Measurements from ENCODE around the gene DEGS2. TPM values are rescaled to one million over a fixed set of nuclear protein-coding genes. Genes with fewer than 3 reads are reported as not detected.

Gene DEGS2
- total and polyA plus RNA-seq, 4 donors: 3.6 to 7.4 (median 5.7) TPM

GRCh38 chr14:100140452-100141078, 18.9 kb downstream of the DEGS2 start:
- 39 to 51% methylated on average over 16 of the region's 16 CpGs for WGBS, 2 donors
- peak overlapping the region in 1 of 2 donors; percentile 90 for H3K27ac ChIP-seq (ENCODE audit: low read depth in 1 of 2, low read length in 1 of 2)
- peaks cover 0 to 28% (median 4%) of the 10 kb centered on the region in 4 donors for H3K36me3 ChIP-seq (ENCODE audit: control insufficient read depth in 4 of 4, insufficient read depth in 4 of 4, low read length in 4 of 4)
- DNase-seq: peak; percentile 61 to 79 (median 66)
- peaks cover 0 to 43% (median 28%) of the 10 kb centered on the region in 5 donors for H3K4me1 ChIP-seq (ENCODE audit: control insufficient read depth in 5 of 5, insufficient read depth in 5 of 5, low read length in 5 of 5)
- TF ChIP-seq CTCF (IDR thresholded peaks at IDR 0.05; ENCODE audit: control extremely low read depth, extremely low read depth): peak; percentile 16
- ATAC-seq (ENCODE audit: insufficient read depth, low FRiP score): no peak
- H3K4me3 ChIP-seq: no peak overlapping the region
- H3K9ac ChIP-seq (ENCODE audit: insufficient read depth in 1 of 2, low read length in 2 of 2): peak overlapping the region in 1 of 2 donors; percentile 19
- no peaks in the 10 kb centered on the region for H3K27me3 ChIP-seq (ENCODE audit: control insufficient read depth in 3 of 3, insufficient read depth in 3 of 3, low read length in 2 of 3)
- H3K9me3 ChIP-seq (ENCODE audit: control insufficient read depth in 4 of 4, insufficient read depth in 3 of 4, low read length in 3 of 4): no peaks in the 10 kb centered on the region

- no peak for ATAC-seq (ENCODE audit: insufficient read depth, low FRiP score)
- no peaks in the 10 kb centered on the region for H3K9me3 ChIP-seq (ENCODE audit: control insufficient read depth in 4 of 4, insufficient read depth in 3 of 4, low read length in 3 of 4)
- no peak overlapping the region for H3K27ac ChIP-seq (ENCODE audit: low read depth in 1 of 2, low read length in 1 of 2)
- H3K27me3 ChIP-seq (ENCODE audit: control insufficient read depth in 3 of 3, insufficient read depth in 3 of 3, low read length in 2 of 3): no peaks in the 10 kb centered on the region
- 94 to 96% methylated on average over 13 of the region's 13 CpGs for whole genome bisulfite sequencing, 2 donors
- H3K4me1 ChIP-seq (ENCODE audit: control insufficient read depth in 5 of 5, insufficient read depth in 5 of 5, low read length in 5 of 5): peaks cover 0 to 41% (median 22%) of the 10 kb centered on the region in 5 donors
- DNase-seq: no peak
- H3K4me3 ChIP-seq: no peak overlapping the region
- peaks cover 0 to 31% (median 8%) of the 10 kb centered on the region in 4 donors for H3K36me3 ChIP-seq (ENCODE audit: control insufficient read depth in 4 of 4, insufficient read depth in 4 of 4, low read length in 4 of 4)
- TF ChIP-seq CTCF (IDR thresholded peaks at IDR 0.05; ENCODE audit: control extremely low read depth, extremely low read depth): no peak
- H3K9ac ChIP-seq (ENCODE audit: insufficient read depth in 1 of 2, low read length in 2 of 2): no peak overlapping the region
Observed at GRCh38 chr14:100138955-100139354, 20.5 kb downstream of the DEGS2 start.

GRCh38 chr14:100138082-100138787, 21.2 kb downstream of the DEGS2 start:
- TF ChIP-seq CTCF (IDR thresholded peaks at IDR 0.05; ENCODE audit: control extremely low read depth, extremely low read depth): no peak
- Histone ChIP-seq H3K9me3 (ENCODE audit: control insufficient read depth in 4 of 4, insufficient read depth in 3 of 4, low read length in 3 of 4) (no peaks in the 10 kb centered on the region), H3K27me3 (ENCODE audit: control insufficient read depth in 3 of 3, insufficient read depth in 3 of 3, low read length in 2 of 3) (no peaks in the 10 kb centered on the region), H3K4me3 (no peak overlapping the region), H3K27ac (ENCODE audit: low read depth in 1 of 2, low read length in 1 of 2) (no peak overlapping the region), H3K4me1 (ENCODE audit: control insufficient read depth in 5 of 5, insufficient read depth in 5 of 5, low read length in 5 of 5) (peaks cover 0 to 35% (median 18%) of the 10 kb centered on the region in 5 donors), H3K9ac (ENCODE audit: insufficient read depth in 1 of 2, low read length in 2 of 2) (no peak overlapping the region), H3K36me3 (ENCODE audit: control insufficient read depth in 4 of 4, insufficient read depth in 4 of 4, low read length in 4 of 4) (peaks cover 0 to 31% (median 8%) of the 10 kb centered on the region in 4 donors)
- DNase-seq: no peak
- no peak for ATAC-seq (ENCODE audit: insufficient read depth, low FRiP score)
- WGBS, 2 donors: 66 to 82% methylated on average over 8 of the region's 8 CpGs
